Thyroid gland (tissue), 4 donors: Measurements from ENCODE around the gene SPTLC3. TPM values are rescaled to one million over a fixed set of nuclear protein-coding genes. Genes with fewer than 3 reads are reported as not detected.

Source experiments
- DNase-seq, 2 donors: peaks; one replicate each; pipeline ENCODE4 v3.0.0-alpha.2; 2019
- H3K27ac ChIP-seq, 3 donors: fragments of 200-600 bp; sonication (generic); 1 replicate in 2 of 3; 2 replicates in 1 of 3; pipeline ENCODE4 v1.5.1; 2016 to 2019; ENCODE audit warnings: mild to moderate bottlenecking in 1 of 3, moderate library complexity in 1 of 3
- H3K27me3 ChIP-seq: fragments of 200-600 bp; sonication (generic); one replicate; pipeline ENCODE4 v1.5.1; 2019
- H3K36me3 ChIP-seq, 2 donors: fragments of 200-600 bp; sonication (generic); one replicate each; pipeline ENCODE4 v1.5.1; 2016 to 2019
- H3K4me1 ChIP-seq, 2 donors: fragments of 200-600 bp; sonication (generic); one replicate each; pipeline ENCODE4 v1.5.1; 2017 to 2019
- H3K4me3 ChIP-seq, 3 donors: fragments of 200-600 bp; sonication (generic); replicated peaks in 1 of 3; 1 replicate in 2 of 3; 2 replicates in 1 of 3; pipeline ENCODE4 v1.5.1; 2016; ENCODE audit warnings: mild to moderate bottlenecking in 1 of 3
- H3K9me3 ChIP-seq: fragments of 200-600 bp; sonication (generic); one replicate; pipeline ENCODE4 v1.5.1; 2017
- POLR2A ChIP-seq, 2 donors: fragments of 450-650 bp; IDR thresholded peaks; one replicate each; pipeline ENCODE4 v1.6.1; 2017; ENCODE audit warnings: antibody characterized with exemption in 2 of 2, mild to moderate bottlenecking in 2 of 2, moderate library complexity in 1 of 2
- WGBS, 2 donors: methylation state at CpG; one replicate each; pipeline ENCODE4 v1.1.5; 2017; 5-methylcytosine and 5-hydroxymethylcytosine counted together
- intact Hi-C: fragments of 100-400 bp; cut with DNase I; formaldehyde crosslinking; loops from one replicate; pipeline ENCODE4 v1.15.1; 2023
- total RNA-seq, 4 donors: library from RNA; depleted of rRNA; stranded (reverse); fragments of >200 nt; gene quantifications; one replicate each; pipeline ENCODE4 v1.2.3, GENCODE V29; 2016
- TF ChIP-seq, protein P1 (sequence below), 6 experiments: fragments of 200-600 bp in 3 of 6; fragments of 450-650 bp in 3 of 6; sonication (generic) in 3 of 6; IDR thresholded peaks; one replicate each; pipeline ENCODE4 v1.5.1; 2016 to 2019; ENCODE audit warnings: antibody characterized with exemption in 6 of 6, mild to moderate bottlenecking in 2 of 6, inconsistent platforms in 1 of 6, moderate library complexity in 1 of 6

The SPTLC3 gene
- total RNA-seq, 4 donors from 2014 or later, result 33.8 to 71.5 (median 37.7) TPM

- Histone ChIP-seq H3K36me3 (no peaks in the 10 kb centered on the region), H3K4me1 (peaks cover 0 to 5% of the 10 kb centered on the region in 2 donors), H3K9me3 (no peaks in the 10 kb centered on the region), H3K27me3 (no peaks in the 10 kb centered on the region), H3K27ac (no peak overlapping the region), H3K4me3 (no peak overlapping the region)
- intact Hi-C loops, result no loop called here
- TF ChIP-seq, protein P1, sequence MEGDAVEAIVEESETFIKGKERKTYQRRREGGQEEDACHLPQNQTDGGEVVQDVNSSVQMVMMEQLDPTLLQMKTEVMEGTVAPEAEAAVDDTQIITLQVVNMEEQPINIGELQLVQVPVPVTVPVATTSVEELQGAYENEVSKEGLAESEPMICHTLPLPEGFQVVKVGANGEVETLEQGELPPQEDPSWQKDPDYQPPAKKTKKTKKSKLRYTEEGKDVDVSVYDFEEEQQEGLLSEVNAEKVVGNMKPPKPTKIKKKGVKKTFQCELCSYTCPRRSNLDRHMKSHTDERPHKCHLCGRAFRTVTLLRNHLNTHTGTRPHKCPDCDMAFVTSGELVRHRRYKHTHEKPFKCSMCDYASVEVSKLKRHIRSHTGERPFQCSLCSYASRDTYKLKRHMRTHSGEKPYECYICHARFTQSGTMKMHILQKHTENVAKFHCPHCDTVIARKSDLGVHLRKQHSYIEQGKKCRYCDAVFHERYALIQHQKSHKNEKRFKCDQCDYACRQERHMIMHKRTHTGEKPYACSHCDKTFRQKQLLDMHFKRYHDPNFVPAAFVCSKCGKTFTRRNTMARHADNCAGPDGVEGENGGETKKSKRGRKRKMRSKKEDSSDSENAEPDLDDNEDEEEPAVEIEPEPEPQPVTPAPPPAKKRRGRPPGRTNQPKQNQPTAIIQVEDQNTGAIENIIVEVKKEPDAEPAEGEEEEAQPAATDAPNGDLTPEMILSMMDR (IDR thresholded peaks at IDR 0.05), result no peak
- no peak for TF ChIP-seq POLR2A (IDR thresholded peaks at IDR 0.05)
- DNase-seq, result no peak
- WGBS, 2 donors, result 88 to 92% methylated on average over 4 of the region's 4 CpGs
Observed at GRCh38 chr20:12965870-12966251, 42.9 kb upstream of the SPTLC3 start.

- WGBS, 2 donors, result 0 to 88% methylated on average over 1 of the region's 1 CpG
- no peaks in the 10 kb centered on the region for H3K27me3 ChIP-seq
- H3K4me1 ChIP-seq, result peaks cover 0 to 5% of the 10 kb centered on the region in 2 donors
- intact Hi-C loops, result no loop called here
- TF ChIP-seq, protein P1 (IDR thresholded peaks at IDR 0.05), result peak in 4 of 6 experiments; percentile 8 to 50 (median 39)
- TF ChIP-seq POLR2A (IDR thresholded peaks at IDR 0.05), result no peak
- H3K4me3 ChIP-seq, result no peak overlapping the region
- no peak overlapping the region for H3K27ac ChIP-seq
- no peaks in the 10 kb centered on the region for H3K36me3 ChIP-seq
- no peak for DNase-seq
- H3K9me3 ChIP-seq, result no peaks in the 10 kb centered on the region
Observed at GRCh38 chr20:12966468-12967085, 42.2 kb upstream of the SPTLC3 start.

DNA sequence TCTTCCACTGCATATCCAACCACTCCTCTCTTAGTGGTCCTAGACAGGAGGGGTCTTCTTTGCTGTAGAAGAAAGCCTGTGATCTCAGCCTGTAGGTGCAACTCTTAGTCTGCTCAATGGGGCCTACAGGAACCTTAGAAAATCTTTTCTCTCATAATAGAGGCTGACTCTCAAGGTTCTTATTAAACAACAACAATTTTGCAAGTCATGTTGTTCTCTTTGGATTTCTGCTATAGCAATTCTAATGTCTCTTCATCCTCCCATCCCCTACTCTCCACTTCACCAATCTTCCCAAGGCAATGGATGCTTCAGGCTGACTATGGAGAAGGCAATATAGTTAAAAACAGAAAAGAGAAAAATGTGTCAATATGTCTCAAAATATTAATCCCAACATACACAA is 40.8 kb upstream of the SPTLC3 start:
- intact Hi-C loops, result no loop called here
- H3K36me3 ChIP-seq, result no peaks in the 10 kb centered on the region
- no peak overlapping the region for H3K27ac ChIP-seq
- peaks cover 0 to 5% of the 10 kb centered on the region in 2 donors for H3K4me1 ChIP-seq
- H3K9me3 ChIP-seq, result no peaks in the 10 kb centered on the region
- no peak overlapping the region for H3K4me3 ChIP-seq
- no peaks in the 10 kb centered on the region for H3K27me3 ChIP-seq
- DNase-seq, result no peak
- no peak for TF ChIP-seq POLR2A (IDR thresholded peaks at IDR 0.05)
- TF ChIP-seq, protein P1 (IDR thresholded peaks at IDR 0.05), result no peak

DNA sequence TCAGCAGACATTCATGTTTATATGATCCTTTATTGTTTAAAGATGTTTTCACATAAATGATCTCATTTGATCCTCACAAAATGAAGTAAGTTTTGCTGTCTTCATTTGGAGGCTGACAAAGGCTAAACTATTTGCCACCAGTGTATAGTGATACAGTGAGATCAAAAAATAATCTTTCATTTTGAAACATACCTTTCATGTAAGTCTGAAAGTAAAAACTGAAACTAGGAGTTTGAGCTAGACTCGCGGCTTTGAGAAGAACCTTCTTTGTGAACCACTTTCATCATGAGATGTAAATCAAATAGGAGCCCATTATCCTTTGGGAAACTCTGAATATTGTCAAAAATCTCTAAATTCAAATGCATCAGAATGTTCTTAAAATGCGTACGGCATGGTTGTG is 40.3 kb upstream of the SPTLC3 start:
- 93 to 96% methylated on average over 4 of the region's 4 CpGs for WGBS, 2 donors
- Histone ChIP-seq H3K27me3 (no peaks in the 10 kb centered on the region), H3K36me3 (no peaks in the 10 kb centered on the region), H3K4me1 (no peaks in the 10 kb centered on the region), H3K27ac (no peak overlapping the region), H3K9me3 (no peaks in the 10 kb centered on the region), H3K4me3 (no peak overlapping the region)
- DNase-seq, result no peak
- no peak for TF ChIP-seq POLR2A (IDR thresholded peaks at IDR 0.05)
- TF ChIP-seq, protein P1 (IDR thresholded peaks at IDR 0.05), result no peak
- intact Hi-C loops, result no loop called here

GRCh38 chr20:12969071-12969669 is 39.6 kb upstream of the SPTLC3 start:
- H3K4me3 ChIP-seq, result no peak overlapping the region
- intact Hi-C loops, result no loop called here
- H3K36me3 ChIP-seq, result no peaks in the 10 kb centered on the region
- TF ChIP-seq, protein P1 (IDR thresholded peaks at IDR 0.05), result no peak
- no peak for TF ChIP-seq POLR2A (IDR thresholded peaks at IDR 0.05)
- WGBS, 2 donors, result 90 to 95% methylated on average over 7 of the region's 7 CpGs
- no peaks in the 10 kb centered on the region for H3K27me3 ChIP-seq
- H3K9me3 ChIP-seq, result no peaks in the 10 kb centered on the region
- H3K4me1 ChIP-seq, result no peaks in the 10 kb centered on the region
- no peak overlapping the region for H3K27ac ChIP-seq
- DNase-seq, result no peak
